ENCODE measurements around the gene FAM9B.
"Not testable (repeated sequence)": the region's sequence is repeated elsewhere in the genome, so short reads cannot be mapped to it uniquely, and the experiment has no call there.

Gene FAM9B

GRCh38 chrX:9033989-9034388 is at the start of gene FAM9B:
Gene FAM9B, minus strand, starts transcription at chrX:9034127. Its CDS starts 1,141 bp downstream, at chrX:9032986.
- no peak for DNase-seq

- DNase-seq: no peak
These were observed 47.3 kb upstream of the FAM9B start for GRCh38 chrX:9081271-9081670.

GRCh38 chrX:9074326-9074725 is 40.4 kb upstream of the FAM9B start:
- DNase-seq: no peak

GRCh38 chrX:9072281-9072680 is 38.4 kb upstream of the FAM9B start:
- no peak for DNase-seq

GRCh38 chrX:9071031-9071650 is 37.2 kb upstream of the FAM9B start:
- no peak for DNase-seq

- DNase-seq: no peak
These were observed 35.6 kb upstream of the FAM9B start for GRCh38 chrX:9069573-9069972.

GRCh38 chrX:9064694-9065093 is 30.8 kb upstream of the FAM9B start:
- DNase-seq: no peak

GRCh38 chrX:9062641-9063040 is 28.7 kb upstream of the FAM9B start:
- DNase-seq: no peak

GRCh38 chrX:9055354-9055753 is 21.4 kb upstream of the FAM9B start:
- no peak for DNase-seq

- DNase-seq: no peak
These were observed 18.2 kb upstream of the FAM9B start for GRCh38 chrX:9052081-9052480.

GRCh38 chrX:9050331-9050730 is 16.4 kb upstream of the FAM9B start:
- DNase-seq: no peak

GRCh38 chrX:9048801-9049200 is 14.9 kb upstream of the FAM9B start:
- DNase-seq: no peak

GRCh38 chrX:9038244-9038643 is 4.3 kb upstream of the FAM9B start:
- DNase-seq: no peak

GRCh38 chrX:9037296-9037695 is 3.4 kb upstream of the FAM9B start:
- DNase-seq: no peak

- DNase-seq: no peak
These were observed 341 bp downstream of the FAM9B start for GRCh38 chrX:9033586-9033985.

GRCh38 chrX:9033179-9033578 is 748 bp downstream of the FAM9B start:
- DNase-seq: no peak

GRCh38 chrX:9023293-9023692 is 10.6 kb downstream of the FAM9B start:
- no peak for DNase-seq

- no peak for DNase-seq
These were observed 14.8 kb downstream of the FAM9B start for GRCh38 chrX:9019151-9019550.

GRCh38 chrX:9018332-9018731 is 15.6 kb downstream of the FAM9B start:
- DNase-seq: not testable (repeated sequence)

- DNase-seq: no peak
These were observed 30.9 kb downstream of the FAM9B start for GRCh38 chrX:9003041-9003440.

- DNase-seq: peak; percentile 50
These were observed 45.5 kb downstream of the FAM9B start for GRCh38 chrX:8988446-8988845.

- peak; percentile 8 for DNase-seq
These were observed 46.2 kb downstream of the FAM9B start for GRCh38 chrX:8987672-8988250.

GRCh38 chrX:8984231-8984630 is 49.7 kb downstream of the FAM9B start:
- DNase-seq: no peak

- DNase-seq: peak; percentile 16
These were observed 52.2 kb downstream of the FAM9B start for GRCh38 chrX:8981723-8982122.

- no peak for DNase-seq
These were observed 53.2 kb downstream of the FAM9B start for GRCh38 chrX:8980756-8981155.
